ENCODE measurements around the gene WNT7A. TPM values are rescaled to one million over a fixed set of nuclear protein-coding genes. Genes with fewer than 3 reads are reported as not detected.
A peak's percentile ranks its signal among the peaks of the same experiment; 100 is the strongest.

Gene WNT7A
- total and polyA plus RNA-seq, 2 donors (not counting 3 experiments of a cell fraction or from before 2014, with no cell fraction given): not detected

DNA sequence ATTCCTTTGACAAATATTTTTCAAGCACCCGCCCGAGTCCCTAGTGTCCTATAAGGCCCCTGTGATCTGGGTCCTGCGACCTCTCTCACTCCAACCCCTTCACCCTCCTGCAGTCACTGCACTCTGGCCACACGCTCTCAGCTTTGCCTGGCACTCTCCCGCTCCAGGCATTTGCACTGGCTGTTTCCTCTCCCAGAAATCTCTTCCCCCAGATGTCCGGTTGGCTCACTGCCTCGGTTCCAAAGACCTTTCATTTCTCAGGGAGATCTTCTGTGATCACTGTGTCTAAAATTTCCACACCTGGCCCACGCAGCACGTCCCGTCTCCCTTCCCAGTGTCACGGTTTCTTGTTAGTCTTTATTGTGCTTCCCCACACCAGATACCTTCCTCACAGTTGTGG is 97.4 kb downstream of the WNT7A start:
- TF ChIP-seq POLR2AphosphoS5 (IDR thresholded peaks at IDR 0.05; ENCODE audit: insufficient read depth, low read depth, low read length) (no peak), MYC (IDR thresholded peaks at IDR 0.05; ENCODE audit: low read depth, low read length) (no peak), GATA2 (IDR thresholded peaks at IDR 0.05; ENCODE audit: insufficient read depth, insufficient read length, low read depth, low read length) (no peak), JUN (IDR thresholded peaks at IDR 0.05; ENCODE audit: borderline replicate concordance, insufficient read depth, insufficient read length, low read depth) (no peak), FOS (IDR thresholded peaks at IDR 0.05; ENCODE audit: borderline replicate concordance, insufficient read depth, low read length) (no peak), EZH2 (IDR thresholded peaks at IDR 0.05; ENCODE audit: borderline replicate concordance, low read depth, low read length, severe bottlenecking) (no peak), POLR2A (IDR thresholded peaks at IDR 0.05; ENCODE audit: low read depth, low read length) (no peak)
- TF ChIP-seq, protein P1, sequence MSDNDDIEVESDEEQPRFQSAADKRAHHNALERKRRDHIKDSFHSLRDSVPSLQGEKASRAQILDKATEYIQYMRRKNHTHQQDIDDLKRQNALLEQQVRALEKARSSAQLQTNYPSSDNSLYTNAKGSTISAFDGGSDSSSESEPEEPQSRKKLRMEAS (IDR thresholded peaks at IDR 0.05; ENCODE audit: insufficient read depth, insufficient read length): no peak
- TF ChIP-seq, protein P2, sequence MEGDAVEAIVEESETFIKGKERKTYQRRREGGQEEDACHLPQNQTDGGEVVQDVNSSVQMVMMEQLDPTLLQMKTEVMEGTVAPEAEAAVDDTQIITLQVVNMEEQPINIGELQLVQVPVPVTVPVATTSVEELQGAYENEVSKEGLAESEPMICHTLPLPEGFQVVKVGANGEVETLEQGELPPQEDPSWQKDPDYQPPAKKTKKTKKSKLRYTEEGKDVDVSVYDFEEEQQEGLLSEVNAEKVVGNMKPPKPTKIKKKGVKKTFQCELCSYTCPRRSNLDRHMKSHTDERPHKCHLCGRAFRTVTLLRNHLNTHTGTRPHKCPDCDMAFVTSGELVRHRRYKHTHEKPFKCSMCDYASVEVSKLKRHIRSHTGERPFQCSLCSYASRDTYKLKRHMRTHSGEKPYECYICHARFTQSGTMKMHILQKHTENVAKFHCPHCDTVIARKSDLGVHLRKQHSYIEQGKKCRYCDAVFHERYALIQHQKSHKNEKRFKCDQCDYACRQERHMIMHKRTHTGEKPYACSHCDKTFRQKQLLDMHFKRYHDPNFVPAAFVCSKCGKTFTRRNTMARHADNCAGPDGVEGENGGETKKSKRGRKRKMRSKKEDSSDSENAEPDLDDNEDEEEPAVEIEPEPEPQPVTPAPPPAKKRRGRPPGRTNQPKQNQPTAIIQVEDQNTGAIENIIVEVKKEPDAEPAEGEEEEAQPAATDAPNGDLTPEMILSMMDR (IDR thresholded peaks at IDR 0.05; ENCODE audit: extremely low read depth in 1 of 2, insufficient read depth in 1 of 2, low read depth in 1 of 2, low read length in 2 of 2): no peak
- Histone ChIP-seq H3K27ac (ENCODE audit: insufficient read depth, low read depth, low read length) (no peak overlapping the region), H3K36me3 (ENCODE audit: control insufficient read depth in 2 of 2, extremely low read depth in 1 of 2, insufficient read depth in 2 of 2, low read length in 2 of 2) (no peaks in the 10 kb centered on the region), H3K9me1 (replicated peaks; ENCODE audit: control insufficient read depth, extremely low read depth, insufficient read depth, low read length) (no peaks in the 10 kb centered on the region), H3K27me3 (ENCODE audit: control insufficient read depth in 2 of 2, insufficient read depth in 2 of 2, low read length in 2 of 2) (no peaks in the 10 kb centered on the region), H2AFZ (ENCODE audit: low read depth, low read length) (no peak overlapping the region), H3K4me3 (replicated peaks in 1 of 3; ENCODE audit: insufficient read depth in 1 of 3, low read depth in 1 of 3, low read length in 3 of 3) (no peak overlapping the region), H3K4me1 (ENCODE audit: control insufficient read depth, extremely low read depth, insufficient read depth, low read length) (no peaks in the 10 kb centered on the region), H3K9me3 (replicated peaks; ENCODE audit: control insufficient read depth, insufficient read depth, low read length) (no peaks in the 10 kb centered on the region), H3K4me2 (ENCODE audit: insufficient read depth, low read length) (no peak overlapping the region), H4K20me1 (replicated peaks; ENCODE audit: control insufficient read depth, extremely low read depth, insufficient read depth, low read length) (no peaks in the 10 kb centered on the region), H3K9ac (replicated peaks; ENCODE audit: extremely low read depth, insufficient read depth, low read length) (no peak overlapping the region), H3K79me2 (ENCODE audit: control insufficient read depth, insufficient read depth, low read length) (no peaks in the 10 kb centered on the region)
- CTCF ChIA-PET: no interaction called here
- dilution Hi-C loops (cut with MboI; ENCODE audit: extremely low pct_ligation_motif_present, low sequenced_read_pairs): no loop called here
- no peak for FAIRE-seq
- peak; percentile 5 for DNase-seq (ENCODE audit: low read depth, low spot score)
- POLR2A ChIA-PET: no interaction called here
- intact Hi-C loops (cut with micrococcal nuclease): no loop called here
- no TSS peak for BruUV-seq (replicated peaks)
